SK-N-SH (cell line): ENCODE measurements around the gene COPZ1.

Experiments
- CHD2 ChIP-seq: fragments of 150-350 bp; IDR thresholded peaks from 2 replicates; pipeline ENCODE4 v1.6.1; 2018; ENCODE audit warnings: low read length; ENCODE audit not compliant: partially characterized antibody
- CTCF ChIP-seq: fragments of 200-600 bp; sonication (generic); IDR thresholded peaks from 2 replicates; pipeline ENCODE4 v1.6.1; 2017; ENCODE audit warnings: antibody characterized with exemption, mild to moderate bottlenecking, moderate library complexity
- EP300 ChIP-seq, 2 experiments: IDR thresholded peaks; 2 replicates each; pipeline versions ENCODE4 v1.4.0 to v1.6.1; 2012; ENCODE audit warnings: borderline replicate concordance in 1 of 2, low read depth in 1 of 2, low read length in 1 of 2
- MEF2A ChIP-seq: IDR thresholded peaks from 2 replicates; pipeline ENCODE4 v1.4.0; 2012; ENCODE audit warnings: low read depth, borderline replicate concordance
- NFIC ChIP-seq: IDR thresholded peaks from 2 replicates; pipeline ENCODE4 v1.4.0; 2012; ENCODE audit warnings: borderline replicate concordance
- PBX3 ChIP-seq: IDR thresholded peaks from 2 replicates; pipeline ENCODE4; 2012
- POLR2AphosphoS5 ChIP-seq: IDR thresholded peaks from 2 replicates; pipeline ENCODE4 v1.6.1; 2012; ENCODE audit warnings: low read depth, low read length
- RCOR1 ChIP-seq: fragments of 150-350 bp; IDR thresholded peaks from 2 replicates; pipeline ENCODE4 v1.6.1; 2017; ENCODE audit warnings: antibody characterized with exemption, low read length
- SIN3A ChIP-seq: IDR thresholded peaks from 2 replicates; pipeline ENCODE4 v1.6.1; 2012; ENCODE audit warnings: low read depth, mild to moderate bottlenecking, low read length, moderate library complexity, borderline replicate concordance
- TAF1 ChIP-seq: IDR thresholded peaks from 2 replicates; pipeline ENCODE4 v1.6.1; 2012; ENCODE audit warnings: low read depth, mild to moderate bottlenecking, low read length, moderate library complexity, borderline replicate concordance
- TCF12 ChIP-seq: IDR thresholded peaks from 2 replicates; pipeline ENCODE4 v1.4.0; 2012

DNA sequence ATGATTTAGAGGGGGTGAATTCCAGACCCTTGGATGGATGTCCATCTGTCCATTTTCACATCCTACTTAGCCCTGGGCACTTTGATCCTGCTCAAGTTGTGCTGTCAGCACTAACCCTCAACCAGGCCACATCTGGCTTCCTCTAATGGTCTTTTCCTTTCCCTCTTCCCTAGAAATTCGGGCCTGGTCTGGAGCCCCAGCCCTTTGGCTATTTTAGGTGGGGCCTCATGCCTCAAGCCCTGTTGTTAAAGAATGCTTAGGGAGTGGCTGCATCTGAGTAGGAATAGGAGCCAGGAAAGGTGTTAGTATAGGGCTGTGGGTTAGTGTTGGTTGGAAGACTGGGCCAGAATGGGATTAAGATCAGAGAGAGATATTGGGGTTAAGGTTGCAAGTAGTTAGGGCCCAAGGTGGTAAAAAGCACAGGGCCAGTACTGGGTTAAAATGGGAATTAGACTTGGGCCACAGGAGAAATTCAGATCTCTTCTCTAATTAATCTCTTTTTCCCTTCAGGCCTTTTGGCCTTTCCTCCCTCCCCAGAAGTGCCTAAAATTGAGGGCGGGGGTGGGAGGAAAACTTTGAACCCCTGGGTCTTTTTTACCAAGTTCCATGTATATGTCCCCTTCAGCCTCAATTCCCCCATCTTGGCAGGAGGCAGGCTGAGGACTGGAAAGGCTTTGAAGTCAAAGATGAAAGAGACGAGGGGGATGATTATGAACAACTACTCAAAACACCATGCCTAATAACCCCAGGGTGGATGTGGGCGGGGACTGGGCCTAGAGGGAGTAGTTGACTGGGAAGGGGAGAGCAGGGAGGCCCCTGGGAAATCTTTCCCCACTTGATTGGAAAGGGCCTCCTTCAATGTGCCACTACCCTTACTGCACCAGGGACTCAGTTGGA is 63.6 kb downstream of the COPZ1 start:
- TF ChIP-seq POLR2AphosphoS5 (no peak), TAF1 (no peak), PBX3 (no peak), EP300 (IDR thresholded peaks at IDR 0.05; ENCODE audit: borderline replicate concordance in 1 of 2, low read depth in 1 of 2, low read length in 1 of 2) (no peak), NFIC (no peak), TCF12 (no peak), CTCF (no peak), CHD2 (no peak), RCOR1 (peak; percentile 32; the same call in 1 of the 2 replicates), SIN3A (no peak), MEF2A (no peak)
